Stimulated activated CD8-positive, alpha-beta memory T cell treated with anti-CD3 and anti-CD28 coated beads, Interleukin-15, amount 100 ng/mL, for 24 hours (primary cell): ENCODE results near the gene SLC4A2.
A peak's percentile ranks its signal among the peaks of the same experiment; 100 is the strongest.
"Not testable (repeated sequence)": the region's sequence is repeated elsewhere in the genome, so short reads cannot be mapped to it uniquely, and the experiment has no call there.

Source experiments
- DNase-seq: peaks from one replicate; pipeline ENCODE4 v3.0.0-alpha.2; 2020; ENCODE audit warnings: low read depth

The SLC4A2 gene

GRCh38 chr7:151024435-151025056, 34.8 kb upstream of the SLC4A2 start, which contains the start of gene ATG9B:
ATG9B (minus strand) TSS chr7:151024494; CDS start chr7:151024423, 71 bp downstream.
- DNase-seq, result no peak

- DNase-seq, result no peak
These were observed 33.3 kb upstream of the SLC4A2 start for GRCh38 chr7:151025924-151026671.

- not testable (repeated sequence) for DNase-seq
These were observed 32.3 kb upstream of the SLC4A2 start for GRCh38 chr7:151026771-151027727.

- not testable (repeated sequence) for DNase-seq
These were observed 31.7 kb upstream of the SLC4A2 start for GRCh38 chr7:151027728-151028130.

GRCh38 chr7:151028131-151028947, 31.1 kb upstream of the SLC4A2 start, which contains the start of gene ABCB8:
ABCB8 (plus strand) TSS chr7:151028450; CDS start chr7:151028516, 66 bp downstream.
- DNase-seq, result peak; percentile 78

GRCh38 chr7:151028948-151029501, 30.4 kb upstream of the SLC4A2 start:
- no peak for DNase-seq

- no peak for DNase-seq
These were observed 28.4 kb upstream of the SLC4A2 start for GRCh38 chr7:151031011-151031410.

- no peak for DNase-seq
These were observed 26.2 kb upstream of the SLC4A2 start for GRCh38 chr7:151032936-151033863.

- no peak for DNase-seq
These were observed 25.5 kb upstream of the SLC4A2 start for GRCh38 chr7:151033864-151034249.

- DNase-seq, result no peak
These were observed 24.9 kb upstream of the SLC4A2 start for GRCh38 chr7:151034312-151035025.

- DNase-seq, result no peak
These were observed 24.2 kb upstream of the SLC4A2 start for GRCh38 chr7:151035026-151035717.

- no peak for DNase-seq
These were observed 23.5 kb upstream of the SLC4A2 start for GRCh38 chr7:151035902-151036301.

- no peak for DNase-seq
These were observed 20.2 kb upstream of the SLC4A2 start for GRCh38 chr7:151038951-151039849.

- DNase-seq, result no peak
These were observed 19.4 kb upstream of the SLC4A2 start for GRCh38 chr7:151039850-151040548.

- DNase-seq, result no peak
These were observed 18.6 kb upstream of the SLC4A2 start for GRCh38 chr7:151040616-151041375.

- DNase-seq, result not testable (repeated sequence)
These were observed 15.9 kb upstream of the SLC4A2 start for GRCh38 chr7:151043449-151043848.
